Tibial artery (tissue), 4 donors: ENCODE data around the gene RABGAP1.

Experiments
- DNase-seq, 2 donors: peaks; one replicate each; pipeline ENCODE4 v3.0.0-alpha.2; 2019
- H3K27ac ChIP-seq, 2 donors: fragments of 200-600 bp; sonication (generic) in 1 of 2; 1 replicate in 1 of 2; 2 replicates in 1 of 2; pipeline ENCODE4 v1.5.1; 2018 to 2019; ENCODE audit warnings: mild to moderate bottlenecking in 1 of 2
- H3K27me3 ChIP-seq, 2 donors: fragments of 200-600 bp; sonication (generic) in 1 of 2; one replicate each; pipeline versions ENCODE4 v1.5.1 to v1.6.0; 2016 to 2019
- H3K36me3 ChIP-seq, 3 donors: fragments of 200-600 bp; sonication (generic) in 2 of 3; one replicate each; pipeline ENCODE4 v1.5.1; 2016 to 2019; ENCODE audit warnings: mild to moderate bottlenecking in 2 of 3
- H3K4me1 ChIP-seq, 4 donors: fragments of 200-600 bp; sonication (generic) in 2 of 4; 1 replicate in 3 of 4; 2 replicates in 1 of 4; pipeline ENCODE4 v1.5.1; 2016 to 2019
- H3K4me3 ChIP-seq, 2 donors: fragments of 200-600 bp; sonication (generic) in 1 of 2; 1 replicate in 1 of 2; 2 replicates in 1 of 2; pipeline ENCODE4 v1.5.1; 2018 to 2019; ENCODE audit warnings: mild to moderate bottlenecking in 2 of 2
- H3K9me3 ChIP-seq, 3 donors: fragments of 200-600 bp; sonication (generic) in 1 of 3; one replicate each; pipeline ENCODE4 v1.5.1; 2016 to 2019
- CTCF ChIP-seq, 2 experiments: fragments of 200-600 bp in 1 of 2; fragments of 450-650 bp in 1 of 2; IDR thresholded peaks; one replicate each; pipeline ENCODE4 v1.5.1; 2017 to 2019; ENCODE audit warnings: antibody characterized with exemption in 2 of 2, mild to moderate bottlenecking in 1 of 2, moderate library complexity in 1 of 2
- intact Hi-C: fragments of 100-400 bp; cut with DNase I; formaldehyde crosslinking; loops from one replicate; pipeline ENCODE4 v1.15.0; 2023; ENCODE audit warnings: low total_unique reads

The RABGAP1 gene

DNA sequence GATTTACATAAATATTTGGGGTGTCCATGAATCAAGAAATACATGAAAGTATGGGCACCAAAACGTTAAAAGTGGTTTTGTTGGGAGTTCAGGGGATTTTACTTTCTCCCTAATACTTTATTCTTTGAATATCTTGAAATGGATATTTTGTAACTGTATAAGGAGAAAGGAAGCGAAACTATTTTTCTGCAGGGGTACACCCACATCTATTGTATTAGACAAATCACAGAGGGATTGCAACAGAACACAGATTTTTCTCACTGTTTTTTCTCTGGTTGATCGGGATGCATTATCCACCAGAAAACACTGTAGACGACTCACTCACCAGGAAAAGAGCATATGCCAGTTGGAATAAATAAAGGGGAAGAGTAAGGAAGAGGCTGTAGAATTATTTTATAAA, 1.2 kb upstream of the RABGAP1 start:
- no peak overlapping the region for H3K27ac ChIP-seq
- intact Hi-C loops: loop anchor here (10.0 kb wide), 1 partner anchor 55 kb away; no protein-coding TSS in a partner anchor
- no peak for DNase-seq

GRCh38 chr9:122940454-122940748, 419 bp upstream of the RABGAP1 start:
- Histone ChIP-seq H3K4me1 (peaks cover 0 to 33% (median 24%) of the 10 kb centered on the region in 4 donors), H3K4me3 (peak overlapping the region; percentile 76 to 96), H3K9me3 (no peaks in the 10 kb centered on the region), H3K27me3 (no peaks in the 10 kb centered on the region), H3K27ac (peak overlapping the region; percentile 86 to 95), H3K36me3 (peaks cover 6 to 19% (median 7%) of the 10 kb centered on the region in 3 donors)
- no peak for TF ChIP-seq CTCF (IDR thresholded peaks at IDR 0.05)
- DNase-seq: no peak
- intact Hi-C loops: no loop called here

More for the DNA sequence above, 1.2 kb upstream of the RABGAP1 start:
- Histone ChIP-seq H3K27me3 (no peaks in the 10 kb centered on the region), H3K36me3 (peaks cover 4 to 23% (median 6%) of the 10 kb centered on the region in 3 donors), H3K9me3 (no peaks in the 10 kb centered on the region), H3K4me3 (no peak overlapping the region), H3K4me1 (peaks cover 0 to 33% (median 17%) of the 10 kb centered on the region in 4 donors)
- TF ChIP-seq CTCF (IDR thresholded peaks at IDR 0.05): no peak

GRCh38 chr9:122941582-122942234, 888 bp downstream of the RABGAP1 start:
- no peak for TF ChIP-seq CTCF (IDR thresholded peaks at IDR 0.05)
- DNase-seq: no peak
- H3K4me3 ChIP-seq: peak overlapping the region; percentile 76 to 96
- intact Hi-C loops: no loop called here
- H3K4me1 ChIP-seq: peaks cover 0 to 46% (median 27%) of the 10 kb centered on the region in 4 donors
- peaks cover 1 to 13% (median 7%) of the 10 kb centered on the region in 3 donors for H3K36me3 ChIP-seq
- H3K27ac ChIP-seq: peak overlapping the region; percentile 86 to 95
- H3K27me3 ChIP-seq: no peaks in the 10 kb centered on the region
- H3K9me3 ChIP-seq: no peaks in the 10 kb centered on the region

DNA sequence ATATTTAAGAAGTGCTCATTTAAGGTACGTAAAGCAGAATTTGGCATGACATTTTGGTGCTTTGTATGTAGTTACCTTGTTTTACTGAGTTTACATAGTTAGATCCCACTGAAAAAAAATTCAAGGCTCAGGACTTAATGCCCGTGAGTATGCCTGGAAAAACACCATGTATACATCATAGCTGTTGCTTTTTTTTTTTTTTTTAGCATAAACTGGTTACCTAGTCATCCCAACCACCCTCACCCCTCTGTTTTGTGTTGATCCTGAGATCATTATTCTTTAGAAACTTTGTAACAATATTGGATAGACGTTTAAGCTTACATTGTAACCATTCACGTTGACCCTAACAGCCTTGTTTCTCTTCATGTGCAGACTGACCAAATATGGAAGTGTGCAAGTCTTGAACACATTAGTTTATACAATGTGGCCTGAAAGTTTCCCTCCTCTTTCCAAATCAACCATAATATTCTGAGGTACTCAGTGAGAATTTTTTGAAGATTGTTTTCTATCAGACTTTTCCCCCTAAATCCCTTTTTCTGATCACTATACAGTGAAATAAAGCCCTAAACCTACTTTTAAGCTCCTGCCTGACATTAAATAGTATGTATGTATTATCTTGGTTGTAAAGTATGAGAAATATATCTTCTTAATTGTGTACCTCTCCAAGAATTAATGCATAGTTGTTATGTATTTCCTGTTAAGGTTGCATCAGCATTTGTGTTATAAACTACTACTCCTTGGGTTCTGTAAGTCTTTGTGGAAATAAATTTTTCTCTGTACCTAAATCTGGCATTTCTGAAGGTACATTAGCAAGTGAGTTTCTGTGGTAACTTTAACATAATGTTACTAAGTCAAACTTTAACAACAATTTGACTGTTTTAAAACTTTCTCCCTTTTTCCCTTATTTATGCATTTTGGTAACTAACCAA, 4.4 kb downstream of the RABGAP1 start:
- H3K27ac ChIP-seq: peak overlapping the region in 1 of 2 donors; percentile 10
- intact Hi-C loops: no loop called here

More for the DNA sequence above, 4.4 kb downstream of the RABGAP1 start:
- Histone ChIP-seq H3K36me3 (peaks cover 0 to 7% (median 0%) of the 10 kb centered on the region in 3 donors), H3K27me3 (no peaks in the 10 kb centered on the region), H3K4me3 (no peak overlapping the region), H3K9me3 (no peaks in the 10 kb centered on the region), H3K4me1 (peaks cover 0 to 78% (median 24%) of the 10 kb centered on the region in 4 donors)
- DNase-seq: no peak
- TF ChIP-seq CTCF (IDR thresholded peaks at IDR 0.05): no peak
